ENCODE data around the gene RANBP3. TPM values are rescaled to one million over a fixed set of nuclear protein-coding genes. Genes with fewer than 3 reads are reported as not detected.
A peak's percentile ranks its signal among the peaks of the same experiment; 100 is the strongest.

RANBP3 gene
- total RNA-seq, 2 experiments from 2014 or later, result 74.3 to 90.2 TPM

DNA sequence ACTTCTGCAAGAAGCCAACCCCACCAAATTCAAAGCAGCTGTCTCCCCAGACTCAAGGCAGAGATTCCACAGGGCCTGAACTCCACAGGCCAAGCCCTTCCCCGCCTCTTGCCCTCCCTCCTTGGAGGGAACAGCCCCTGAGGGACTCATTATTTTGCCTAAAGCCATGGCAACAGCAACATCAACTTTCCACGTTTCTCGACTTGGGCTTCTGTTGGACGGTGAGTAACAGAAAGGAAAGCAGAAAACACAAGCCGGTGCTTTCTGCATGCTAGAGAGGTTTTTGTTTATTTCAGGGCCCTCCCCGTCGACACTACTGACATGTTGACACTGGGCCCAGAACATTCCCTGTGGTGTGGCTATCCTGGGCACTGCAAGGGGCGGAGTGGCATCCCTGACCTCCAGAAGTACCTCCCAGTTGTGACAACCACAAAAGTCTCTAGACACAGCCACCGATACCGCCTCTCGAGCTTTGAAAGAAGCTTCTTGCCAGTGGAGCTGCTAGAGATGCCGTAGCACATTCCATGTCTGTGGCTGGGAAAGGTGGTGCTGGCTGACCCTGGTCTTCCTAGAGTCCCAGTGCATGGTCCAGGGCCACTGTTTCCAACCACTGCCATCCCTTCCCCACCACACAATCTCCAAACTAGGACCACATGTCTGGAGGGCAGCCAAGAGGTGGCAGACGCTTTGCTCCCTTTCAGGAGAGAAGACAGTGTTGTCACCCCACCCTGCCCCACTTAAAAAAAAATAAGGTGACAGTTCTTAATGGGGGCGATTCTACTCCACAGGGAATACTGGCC lies 51.1 kb downstream of the RANBP3 start:
- Histone ChIP-seq H3K9me3 (ENCODE audit: low read length) (no peaks in the 10 kb centered on the region), H4K20me1 (ENCODE audit: insufficient read depth, low read length) (no peaks in the 10 kb centered on the region), H3K4me3 (ENCODE audit: low read depth, low read length, poor library complexity, severe bottlenecking) (no peak overlapping the region), H3K9me2 (ENCODE audit: insufficient read depth, low read length) (no peaks in the 10 kb centered on the region), H3K79me2 (ENCODE audit: insufficient read depth, low read depth, low read length) (no peaks in the 10 kb centered on the region), H3K36me3 (ENCODE audit: insufficient read depth, low read length) (peaks cover 97% of the 10 kb centered on the region), H3K4me1 (ENCODE audit: insufficient read depth, low read length, poor library complexity, severe bottlenecking) (peaks cover 14% of the 10 kb centered on the region), H3K27ac (ENCODE audit: low read depth, low read length, poor library complexity, severe bottlenecking) (peak overlapping the region; percentile 12), H3K4me2 (ENCODE audit: low read length) (no peak overlapping the region), H2AFZ (ENCODE audit: low read length) (no peak overlapping the region)
- TF ChIP-seq EZH2phosphoT487 (IDR thresholded peaks at IDR 0.05; ENCODE audit: borderline replicate concordance, low read depth, low read length), result no peak
- TF ChIP-seq, protein P1, sequence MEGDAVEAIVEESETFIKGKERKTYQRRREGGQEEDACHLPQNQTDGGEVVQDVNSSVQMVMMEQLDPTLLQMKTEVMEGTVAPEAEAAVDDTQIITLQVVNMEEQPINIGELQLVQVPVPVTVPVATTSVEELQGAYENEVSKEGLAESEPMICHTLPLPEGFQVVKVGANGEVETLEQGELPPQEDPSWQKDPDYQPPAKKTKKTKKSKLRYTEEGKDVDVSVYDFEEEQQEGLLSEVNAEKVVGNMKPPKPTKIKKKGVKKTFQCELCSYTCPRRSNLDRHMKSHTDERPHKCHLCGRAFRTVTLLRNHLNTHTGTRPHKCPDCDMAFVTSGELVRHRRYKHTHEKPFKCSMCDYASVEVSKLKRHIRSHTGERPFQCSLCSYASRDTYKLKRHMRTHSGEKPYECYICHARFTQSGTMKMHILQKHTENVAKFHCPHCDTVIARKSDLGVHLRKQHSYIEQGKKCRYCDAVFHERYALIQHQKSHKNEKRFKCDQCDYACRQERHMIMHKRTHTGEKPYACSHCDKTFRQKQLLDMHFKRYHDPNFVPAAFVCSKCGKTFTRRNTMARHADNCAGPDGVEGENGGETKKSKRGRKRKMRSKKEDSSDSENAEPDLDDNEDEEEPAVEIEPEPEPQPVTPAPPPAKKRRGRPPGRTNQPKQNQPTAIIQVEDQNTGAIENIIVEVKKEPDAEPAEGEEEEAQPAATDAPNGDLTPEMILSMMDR (conservative IDR thresholded peaks at IDR 0.05; ENCODE audit: low read length), result no peak
- no TSS peak for BruUV-seq (replicated peaks)
- POLR2A ChIA-PET, result no interaction called here
- intact Hi-C loops (cut with micrococcal nuclease; ENCODE audit: unreplicated experiment), result no loop called here
- no peak for DNase-seq (ENCODE audit: low spot score)
- CTCF ChIA-PET (ENCODE audit: unreplicated experiment), result no interaction called here

DNA sequence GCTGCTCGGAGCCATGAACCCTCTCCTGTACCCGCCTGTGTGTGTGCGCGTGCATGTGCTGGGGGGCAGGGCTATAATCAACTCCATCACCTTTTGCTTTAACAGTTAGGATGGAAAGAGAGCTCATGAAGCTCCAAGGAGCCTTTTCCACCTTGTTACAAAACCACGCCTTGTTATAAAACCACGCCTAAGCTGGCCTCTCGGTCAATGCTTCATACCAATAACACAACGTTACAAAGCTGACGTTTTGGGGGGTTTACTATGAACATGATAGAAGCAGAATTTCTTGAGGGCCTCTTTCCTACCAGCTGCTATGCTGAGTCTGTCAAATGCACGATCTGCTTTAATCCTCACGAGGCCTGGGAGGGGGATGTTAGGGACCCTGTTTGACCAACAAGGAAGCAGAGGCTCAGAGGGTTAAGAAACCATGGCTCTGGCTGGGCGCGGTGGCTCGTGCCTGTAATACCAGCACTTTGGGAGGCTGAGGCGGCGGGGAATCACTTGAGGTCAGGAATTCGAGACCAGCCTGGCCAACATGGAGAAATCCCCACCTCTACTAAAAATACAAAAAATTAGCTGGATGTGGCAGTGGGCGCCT lies 52.0 kb downstream of the RANBP3 start:
- CTCF ChIA-PET (ENCODE audit: unreplicated experiment), result no interaction called here
- Histone ChIP-seq H3K9me3 (ENCODE audit: low read length) (no peaks in the 10 kb centered on the region), H3K4me1 (ENCODE audit: insufficient read depth, low read length, poor library complexity, severe bottlenecking) (peaks cover 14% of the 10 kb centered on the region), H3K79me2 (ENCODE audit: insufficient read depth, low read depth, low read length) (no peaks in the 10 kb centered on the region), H3K9me2 (ENCODE audit: insufficient read depth, low read length) (no peaks in the 10 kb centered on the region), H2AFZ (ENCODE audit: low read length) (no peak overlapping the region), H3K4me2 (ENCODE audit: low read length) (no peak overlapping the region), H3K27ac (ENCODE audit: low read depth, low read length, poor library complexity, severe bottlenecking) (no peak overlapping the region), H4K20me1 (ENCODE audit: insufficient read depth, low read length) (no peaks in the 10 kb centered on the region), H3K36me3 (ENCODE audit: insufficient read depth, low read length) (peaks cover 99% of the 10 kb centered on the region), H3K4me3 (ENCODE audit: low read depth, low read length, poor library complexity, severe bottlenecking) (no peak overlapping the region)
- BruUV-seq (replicated peaks), result no TSS peak
- intact Hi-C loops (cut with micrococcal nuclease; ENCODE audit: unreplicated experiment), result no loop called here
- TF ChIP-seq EZH2phosphoT487 (IDR thresholded peaks at IDR 0.05; ENCODE audit: borderline replicate concordance, low read depth, low read length), result no peak
- TF ChIP-seq, protein P1 (conservative IDR thresholded peaks at IDR 0.05; ENCODE audit: low read length), result no peak
- POLR2A ChIA-PET, result no interaction called here
- no peak for DNase-seq (ENCODE audit: low spot score)

DNA sequence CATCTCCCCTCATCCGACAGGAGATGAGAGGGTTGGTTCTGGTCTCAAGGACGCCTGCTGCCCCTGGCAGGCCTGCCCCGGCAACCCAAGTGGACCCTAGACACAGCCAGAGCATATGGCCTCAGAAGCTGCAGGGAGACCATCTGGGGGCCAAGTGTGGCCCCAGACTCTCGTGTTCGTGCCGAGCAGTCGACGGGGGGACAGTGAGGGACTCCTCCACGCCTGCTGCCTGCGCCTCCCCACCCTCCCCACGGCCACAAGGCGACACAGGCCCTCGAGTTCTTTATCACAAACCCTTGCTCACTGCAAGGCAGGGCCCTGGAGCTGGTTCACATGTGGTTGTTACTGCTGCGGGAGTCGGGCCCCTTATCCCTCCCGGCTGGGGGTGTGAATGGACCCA lies 54.6 kb downstream of the RANBP3 start:
- POLR2A ChIA-PET, result interaction anchor here (0.5 kb wide), 1 partner anchor 102 kb away, joined by 3 read pairs; no protein-coding TSS in a partner anchor
- no peaks in the 10 kb centered on the region; the same call in 1 of the 2 replicates for H4K20me1 ChIP-seq (ENCODE audit: insufficient read depth, low read length)
- no TSS peak for BruUV-seq (replicated peaks)
- no peak overlapping the region for H2AFZ ChIP-seq (ENCODE audit: low read length)
- no peak for DNase-seq (ENCODE audit: low spot score)
- no peak for TF ChIP-seq EZH2phosphoT487 (IDR thresholded peaks at IDR 0.05; ENCODE audit: borderline replicate concordance, low read depth, low read length)
- TF ChIP-seq, protein P1 (conservative IDR thresholded peaks at IDR 0.05; ENCODE audit: low read length), result no peak
- no peak overlapping the region for H3K4me2 ChIP-seq (ENCODE audit: low read length)
- no peaks in the 10 kb centered on the region for H3K9me2 ChIP-seq (ENCODE audit: insufficient read depth, low read length)
- H3K9me3 ChIP-seq (ENCODE audit: low read length), result no peaks in the 10 kb centered on the region
- peaks cover 96% of the 10 kb centered on the region for H3K36me3 ChIP-seq (ENCODE audit: insufficient read depth, low read length)
- CTCF ChIA-PET (ENCODE audit: unreplicated experiment), result no interaction called here
- H3K79me2 ChIP-seq (ENCODE audit: insufficient read depth, low read depth, low read length), result no peaks in the 10 kb centered on the region
- H3K4me1 ChIP-seq (ENCODE audit: insufficient read depth, low read length, poor library complexity, severe bottlenecking), result peaks cover 12% of the 10 kb centered on the region
- no peak overlapping the region for H3K4me3 ChIP-seq (ENCODE audit: low read depth, low read length, poor library complexity, severe bottlenecking)
- no peak overlapping the region for H3K27ac ChIP-seq (ENCODE audit: low read depth, low read length, poor library complexity, severe bottlenecking)
- intact Hi-C loops (cut with micrococcal nuclease; ENCODE audit: unreplicated experiment), result no loop called here
